Central memory CD8-positive, alpha-beta T cell (primary cell): ENCODE results near the gene FHIT.

ENCODE experiments used
- ATAC-seq: fragments of 150-1000 bp; cut with Tn5 transposase; replicated peaks from 2 replicates; pipeline ENCODE4 v1.10.0; 2022; ENCODE audit warnings: mild to moderate bottlenecking, moderate FRiP score, moderate number of reproducible peaks; ENCODE audit not compliant: poor library complexity, severe bottlenecking; ENCODE audit errors: extremely low read depth
- DNase-seq, 2 donors: peaks; one replicate each; pipeline ENCODE4 v3.0.0; 2021; ENCODE audit warnings: low spot score in 2 of 2
- H3K27ac Mint-ChIP-seq: one replicate; pipeline ENCODE4 v1.8.0; 2022; ENCODE audit warnings: low read depth, mild to moderate bottlenecking, moderate library complexity, mixed read lengths
- H3K27me3 Mint-ChIP-seq: one replicate; pipeline ENCODE4 v1.8.0; 2022; ENCODE audit warnings: mixed read lengths
- H3K36me3 Mint-ChIP-seq: one replicate; pipeline ENCODE4 v1.8.0; 2022; ENCODE audit warnings: mild to moderate bottlenecking, moderate library complexity, mixed read lengths; ENCODE audit not compliant: insufficient read depth
- H3K4me1 Mint-ChIP-seq: one replicate; pipeline ENCODE4 v1.8.0; 2022; ENCODE audit warnings: mixed read lengths
- H3K4me3 Mint-ChIP-seq: one replicate; pipeline ENCODE4 v1.8.0; 2022; ENCODE audit warnings: mild to moderate bottlenecking, moderate library complexity, mixed read lengths
- H3K9me3 Mint-ChIP-seq: one replicate; pipeline ENCODE4 v1.8.0; 2022; ENCODE audit warnings: mixed read lengths

Gene FHIT

DNA sequence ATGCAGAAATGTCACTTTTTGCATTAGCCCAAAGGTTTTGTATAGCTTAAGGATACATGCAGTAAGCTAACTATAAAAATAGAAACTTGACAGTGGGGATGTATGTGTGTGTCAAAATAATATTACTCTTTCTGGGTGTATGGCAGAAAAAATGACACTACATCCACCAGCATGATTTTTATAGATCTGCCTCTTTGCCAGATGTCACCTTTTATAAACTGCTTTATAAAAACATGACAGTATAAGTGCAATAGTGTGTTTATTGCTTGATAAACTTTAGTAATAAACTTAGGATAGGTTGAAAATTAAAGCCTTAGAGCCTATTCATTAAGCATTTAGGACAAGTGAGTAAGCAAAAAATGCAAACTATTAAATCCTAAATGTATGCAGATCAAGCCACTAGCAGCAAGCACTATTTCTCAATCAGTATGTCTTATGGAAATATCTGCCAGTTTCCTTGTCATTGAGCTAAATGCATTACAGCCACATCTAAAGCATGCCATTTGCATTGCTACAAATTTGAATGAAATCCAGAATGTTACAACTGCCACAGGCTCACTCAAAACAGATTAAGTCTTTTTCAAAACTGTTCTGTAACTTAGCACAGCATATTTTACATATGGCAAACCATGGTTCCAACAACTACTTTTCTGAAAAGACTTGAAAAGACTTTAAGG, 935.0 kb downstream of the FHIT start:
- Mint-ChIP-seq H3K4me3 (no peak overlapping the region), H3K27me3 (no peaks in the 10 kb centered on the region), H3K27ac (no peak overlapping the region), H3K9me3 (no peaks in the 10 kb centered on the region), H3K4me1 (no peaks in the 10 kb centered on the region), H3K36me3 (no peaks in the 10 kb centered on the region)
- DNase-seq = no peak
- no peak for ATAC-seq

DNA sequence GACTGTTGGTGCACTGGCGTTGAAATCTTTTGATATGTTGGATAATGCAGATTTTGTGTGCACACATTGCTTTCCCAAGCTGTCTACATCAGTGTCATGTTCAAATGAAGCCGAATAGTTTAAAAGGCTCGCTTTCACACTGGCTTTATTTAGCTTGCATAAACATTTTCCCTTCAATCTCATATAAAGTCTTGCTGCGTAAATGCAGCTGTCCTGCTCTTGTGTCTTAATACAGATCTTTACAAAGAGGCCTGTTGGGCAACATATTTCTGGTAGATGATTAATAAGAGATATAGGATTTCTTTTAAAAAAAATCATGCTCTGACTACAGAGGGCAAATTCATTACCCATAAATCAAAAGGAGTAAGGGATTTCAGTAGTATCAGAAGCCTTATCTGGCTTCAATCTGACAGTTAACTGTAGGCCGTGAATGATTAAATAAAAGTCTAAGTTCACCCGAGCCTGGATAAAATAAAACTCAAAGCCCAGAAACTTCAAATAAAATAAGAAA, 937.2 kb downstream of the FHIT start:
- ATAC-seq (no peak), DNase-seq (no peak)
- Mint-ChIP-seq H3K36me3 (no peaks in the 10 kb centered on the region), H3K4me1 (no peaks in the 10 kb centered on the region), H3K27me3 (no peaks in the 10 kb centered on the region), H3K27ac (no peak overlapping the region), H3K9me3 (no peaks in the 10 kb centered on the region), H3K4me3 (no peak overlapping the region)

DNA sequence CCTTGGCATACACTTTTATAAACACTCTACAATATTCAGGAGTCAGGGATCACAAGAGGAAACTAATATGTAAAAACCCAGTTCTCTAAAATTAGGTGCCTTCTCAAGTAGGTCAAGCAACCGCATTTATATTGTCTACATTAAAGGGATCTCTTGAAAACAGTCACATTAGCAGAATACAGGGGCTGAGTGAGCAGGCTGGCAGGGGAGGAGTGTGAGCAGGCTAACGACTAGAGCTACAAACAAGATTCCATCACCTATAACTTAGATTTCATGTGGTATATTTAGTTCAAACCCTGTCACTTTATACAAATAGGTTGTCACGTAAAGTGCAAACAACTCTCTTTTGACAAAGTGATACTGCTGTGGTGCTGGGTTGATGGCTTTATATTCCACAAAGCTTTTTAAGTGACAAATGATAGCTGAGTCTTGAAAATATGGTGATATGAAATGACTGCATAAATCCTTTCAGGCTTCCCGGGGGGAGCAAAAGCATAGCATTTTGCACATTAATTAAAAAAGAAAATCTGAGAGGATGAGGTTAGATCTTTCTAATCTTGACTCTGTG, 937.9 kb downstream of the FHIT start:
- Mint-ChIP-seq H3K4me1 (no peaks in the 10 kb centered on the region), H3K27ac (no peak overlapping the region), H3K27me3 (no peaks in the 10 kb centered on the region), H3K9me3 (no peaks in the 10 kb centered on the region), H3K36me3 (no peaks in the 10 kb centered on the region), H3K4me3 (no peak overlapping the region)
- no peak for DNase-seq
- no peak for ATAC-seq

DNA sequence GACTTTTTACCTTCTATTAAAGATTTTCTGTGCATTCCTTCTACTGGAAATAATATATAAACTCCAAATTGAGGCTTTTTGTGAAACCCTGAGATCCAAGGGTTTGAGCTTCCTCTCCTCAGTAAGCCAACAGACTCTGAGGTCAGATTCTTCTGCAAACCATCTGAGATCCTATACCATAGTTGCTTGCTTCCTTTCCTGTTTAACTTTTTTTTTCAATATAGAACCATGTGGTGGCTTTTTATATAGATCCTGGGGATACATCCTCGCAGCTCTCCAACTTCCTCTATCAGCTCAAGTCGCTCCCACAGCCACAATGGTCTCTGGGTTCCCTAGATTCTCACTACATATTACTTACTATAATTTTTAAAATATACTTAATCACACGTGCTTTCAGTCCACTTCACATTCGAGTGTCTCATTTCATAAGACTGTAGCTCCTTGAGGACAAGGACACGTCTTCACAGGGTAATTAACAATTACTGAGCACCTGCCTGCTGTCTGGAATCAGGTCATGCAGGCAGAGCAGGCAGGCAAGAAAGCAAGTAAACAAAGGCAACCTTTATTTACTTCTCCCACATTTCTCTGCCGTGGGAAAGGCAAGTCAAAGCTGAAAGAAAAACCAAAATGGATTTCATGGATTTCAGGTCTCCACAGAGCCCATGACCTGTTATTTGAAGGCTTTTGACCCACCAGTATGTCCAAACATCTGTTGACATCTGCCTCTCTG, 941.5 kb downstream of the FHIT start:
- Mint-ChIP-seq H3K4me1 (no peaks in the 10 kb centered on the region), H3K36me3 (no peaks in the 10 kb centered on the region), H3K4me3 (no peak overlapping the region), H3K27ac (no peak overlapping the region), H3K27me3 (no peaks in the 10 kb centered on the region), H3K9me3 (no peaks in the 10 kb centered on the region)
- DNase-seq (no peak), ATAC-seq (no peak)

DNA sequence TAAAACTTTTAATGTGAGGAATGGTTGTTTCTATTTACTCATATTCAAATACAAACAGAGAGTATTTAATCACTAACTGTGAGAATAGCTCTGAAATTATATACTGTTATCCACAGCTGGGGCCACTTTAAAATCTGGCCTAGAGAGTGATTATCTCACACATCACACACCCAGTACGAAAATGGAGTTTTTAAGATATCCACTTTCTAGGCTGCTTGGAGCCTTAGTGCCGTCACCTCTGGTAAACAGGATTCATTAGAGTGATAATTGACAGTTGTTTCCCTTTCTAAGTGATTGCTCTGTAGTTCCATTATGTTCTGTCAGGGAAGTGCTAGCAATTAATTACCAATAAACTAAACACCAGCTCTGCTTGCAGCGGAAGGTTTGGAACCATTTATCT, 942.4 kb downstream of the FHIT start:
- H3K27ac Mint-ChIP-seq = no peak overlapping the region
- H3K4me1 Mint-ChIP-seq = no peaks in the 10 kb centered on the region
- DNase-seq = no peak
- no peaks in the 10 kb centered on the region for H3K9me3 Mint-ChIP-seq
- no peak overlapping the region for H3K4me3 Mint-ChIP-seq
- no peak for ATAC-seq
- no peaks in the 10 kb centered on the region for H3K27me3 Mint-ChIP-seq
- H3K36me3 Mint-ChIP-seq = no peaks in the 10 kb centered on the region

DNA sequence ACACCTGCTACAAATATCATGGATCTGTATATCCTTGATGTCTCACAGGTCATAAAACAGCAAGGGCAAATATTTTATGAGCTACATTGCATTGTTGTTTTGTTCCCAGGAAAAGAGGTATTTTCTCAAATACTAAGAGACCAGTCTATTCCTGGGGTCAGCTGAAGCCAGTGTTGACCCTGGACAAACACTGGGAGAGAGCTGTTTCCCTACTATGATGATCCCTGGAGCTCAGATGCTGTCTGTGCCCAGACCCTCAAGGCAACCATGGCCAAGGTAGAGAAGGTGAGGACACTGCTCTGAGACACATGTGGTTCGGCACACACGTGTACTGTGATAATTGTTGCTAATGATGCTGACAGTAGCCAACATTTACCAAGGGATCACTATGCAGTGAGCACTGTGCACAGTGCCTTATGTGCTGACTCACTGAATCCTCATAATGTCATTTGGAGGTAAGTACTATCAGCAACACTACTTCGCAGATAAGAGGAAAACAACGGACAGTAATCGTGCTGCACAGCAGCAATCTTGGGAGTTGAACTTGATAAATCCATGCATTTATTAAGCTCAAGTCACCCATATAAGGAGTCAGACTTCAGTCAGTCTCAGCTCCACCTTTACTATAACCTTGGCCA, 943.6 kb downstream of the FHIT start:
- Mint-ChIP-seq H3K27me3 (no peaks in the 10 kb centered on the region), H3K4me1 (no peaks in the 10 kb centered on the region), H3K27ac (no peak overlapping the region), H3K9me3 (no peaks in the 10 kb centered on the region), H3K36me3 (no peaks in the 10 kb centered on the region), H3K4me3 (no peak overlapping the region)
- DNase-seq (no peak), ATAC-seq (no peak)

DNA sequence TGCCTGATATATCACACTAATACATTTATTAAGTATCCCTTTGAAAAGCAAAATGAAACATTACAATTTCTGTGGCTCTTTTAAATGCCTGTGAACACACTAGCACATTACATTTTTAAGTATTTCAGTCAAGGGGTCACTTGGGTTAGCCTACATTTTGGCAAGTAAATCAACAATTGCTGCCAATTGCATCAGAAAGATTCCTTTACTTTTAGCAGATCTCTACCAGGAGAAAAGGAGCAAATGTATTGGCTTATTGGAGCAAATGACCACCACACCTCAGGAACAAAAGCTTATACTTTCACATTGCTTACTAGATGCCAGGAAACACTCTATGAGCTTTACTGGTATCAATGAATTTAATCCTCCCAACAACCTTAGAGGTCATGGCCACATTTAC, 947.1 kb downstream of the FHIT start:
- Mint-ChIP-seq H3K36me3 (no peaks in the 10 kb centered on the region), H3K4me1 (no peaks in the 10 kb centered on the region), H3K9me3 (no peaks in the 10 kb centered on the region), H3K4me3 (no peak overlapping the region), H3K27ac (no peak overlapping the region), H3K27me3 (peaks cover 8% of the 10 kb centered on the region)
- DNase-seq (no peak), ATAC-seq (no peak)

DNA sequence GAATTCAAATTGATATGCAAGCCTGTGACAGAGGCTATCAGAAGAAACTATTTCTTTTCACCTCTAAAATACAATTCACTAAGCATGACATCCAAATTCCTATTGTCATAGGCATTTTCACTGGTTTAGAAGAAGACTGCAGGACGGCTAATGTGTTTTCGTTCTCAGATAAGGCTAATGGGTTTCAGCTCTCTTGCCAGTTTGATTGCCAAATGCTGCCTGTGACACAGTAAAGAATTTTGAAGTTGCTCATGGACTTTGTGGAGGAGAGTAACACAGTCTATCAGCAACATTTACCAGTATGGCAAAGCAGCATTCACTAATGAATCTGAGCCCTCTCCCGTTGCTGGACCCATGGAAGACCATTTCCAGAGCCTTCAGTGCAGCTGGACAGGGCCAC, 948.1 kb downstream of the FHIT start:
- H3K27ac Mint-ChIP-seq = no peak overlapping the region
- ATAC-seq (no peak), DNase-seq (no peak)
- no peaks in the 10 kb centered on the region for H3K4me1 Mint-ChIP-seq
- peaks cover 8% of the 10 kb centered on the region for H3K27me3 Mint-ChIP-seq
- H3K4me3 Mint-ChIP-seq = no peak overlapping the region
- no peaks in the 10 kb centered on the region for H3K9me3 Mint-ChIP-seq
- no peaks in the 10 kb centered on the region for H3K36me3 Mint-ChIP-seq

DNA sequence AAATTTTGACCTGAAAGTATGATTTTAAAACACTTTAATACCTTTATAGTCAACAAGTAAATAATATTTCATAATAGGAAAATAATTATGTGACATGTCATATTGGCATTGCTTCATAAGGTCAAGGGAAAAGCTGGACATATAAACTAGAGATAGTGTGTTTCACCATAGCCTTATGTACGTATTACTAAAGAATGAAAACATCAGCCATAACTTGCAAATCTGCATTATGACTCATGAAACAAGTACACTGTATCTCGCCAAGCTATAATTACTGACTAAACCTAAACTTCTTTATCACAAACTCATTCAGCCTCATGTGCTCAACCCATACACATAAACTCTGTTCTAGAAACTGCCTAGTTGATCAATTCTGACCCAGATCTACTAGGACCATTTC, 950.1 kb downstream of the FHIT start:
- Mint-ChIP-seq H3K4me3 (no peak overlapping the region), H3K36me3 (no peaks in the 10 kb centered on the region), H3K4me1 (no peaks in the 10 kb centered on the region), H3K27ac (no peak overlapping the region), H3K27me3 (peaks cover 8% of the 10 kb centered on the region), H3K9me3 (no peaks in the 10 kb centered on the region)
- no peak for DNase-seq
- no peak for ATAC-seq

DNA sequence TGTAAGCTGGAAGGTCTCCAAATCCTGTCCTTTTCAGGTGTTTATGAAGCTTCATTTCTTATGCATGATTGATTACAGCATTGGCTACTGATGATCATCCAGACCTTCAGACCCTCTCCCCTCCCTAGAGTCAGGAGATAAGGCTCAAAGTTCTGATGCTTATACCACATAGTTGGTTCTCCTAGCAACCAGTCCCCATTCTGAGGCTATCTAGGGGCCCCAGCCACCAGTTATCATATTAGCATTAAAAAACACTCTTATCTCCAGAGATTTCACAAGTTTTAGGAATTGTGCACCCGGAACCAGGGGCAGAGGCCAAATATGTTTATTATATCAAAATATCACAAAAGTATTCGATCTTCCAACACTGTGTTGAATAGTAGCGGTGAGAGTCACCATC, 953.1 kb downstream of the FHIT start:
- ATAC-seq (no peak), DNase-seq (no peak)
- H3K4me3 Mint-ChIP-seq = no peak overlapping the region
- no peak overlapping the region for H3K27ac Mint-ChIP-seq
- peaks cover 8% of the 10 kb centered on the region for H3K27me3 Mint-ChIP-seq
- H3K9me3 Mint-ChIP-seq = no peaks in the 10 kb centered on the region
- H3K36me3 Mint-ChIP-seq = no peaks in the 10 kb centered on the region
- no peaks in the 10 kb centered on the region for H3K4me1 Mint-ChIP-seq

DNA sequence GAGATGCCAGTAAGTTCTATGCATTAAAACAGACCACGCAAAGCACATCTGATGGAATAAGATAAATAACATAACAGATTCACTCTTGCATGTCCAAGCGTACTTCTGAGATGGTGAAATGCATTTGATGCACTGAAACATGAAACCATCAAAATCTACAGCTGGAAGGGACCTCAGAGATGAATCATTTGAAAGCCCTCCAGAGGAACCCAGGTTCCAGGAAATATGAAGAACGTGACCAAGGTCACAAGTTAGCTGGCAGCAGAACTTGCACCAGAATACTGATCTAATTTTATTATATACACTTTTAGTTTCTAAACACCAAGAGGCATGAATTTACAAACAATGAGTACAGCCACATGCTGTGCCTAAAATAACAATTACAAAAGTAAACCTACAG, 957.1 kb downstream of the FHIT start:
- no peaks in the 10 kb centered on the region for H3K27me3 Mint-ChIP-seq
- no peak for ATAC-seq

DNA sequence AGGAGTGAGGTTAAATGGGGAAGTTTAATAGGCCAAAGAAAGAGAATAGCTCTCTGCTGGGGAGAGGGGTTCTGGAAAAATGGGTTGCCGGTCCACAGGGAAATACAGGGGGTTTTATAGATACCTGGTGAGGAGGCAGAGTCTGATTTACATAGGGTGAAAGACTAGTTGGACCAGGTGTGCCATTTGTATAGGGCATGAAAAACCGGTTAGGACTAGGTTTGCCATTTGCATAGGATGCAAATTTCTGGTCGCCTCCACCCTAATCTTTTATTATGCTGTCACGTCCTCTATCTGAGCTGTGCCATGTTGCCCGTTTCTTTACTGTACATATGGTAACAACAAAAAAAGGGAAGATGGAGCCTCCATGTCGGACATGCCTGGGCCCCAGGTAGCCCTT, 960.1 kb downstream of the FHIT start:
- no peak for ATAC-seq
- Mint-ChIP-seq H3K9me3 (no peaks in the 10 kb centered on the region), H3K27me3 (no peaks in the 10 kb centered on the region), H3K36me3 (peaks cover 2% of the 10 kb centered on the region), H3K4me1 (peaks cover 8% of the 10 kb centered on the region), H3K4me3 (no peak overlapping the region), H3K27ac (no peak overlapping the region)
- no peak for DNase-seq

More for the DNA sequence above, 957.1 kb downstream of the FHIT start:
- H3K4me1 Mint-ChIP-seq = peaks cover 8% of the 10 kb centered on the region
- peaks cover 2% of the 10 kb centered on the region for H3K36me3 Mint-ChIP-seq
- no peaks in the 10 kb centered on the region for H3K9me3 Mint-ChIP-seq
- H3K27ac Mint-ChIP-seq = no peak overlapping the region
- DNase-seq = no peak
- no peak overlapping the region for H3K4me3 Mint-ChIP-seq

DNA sequence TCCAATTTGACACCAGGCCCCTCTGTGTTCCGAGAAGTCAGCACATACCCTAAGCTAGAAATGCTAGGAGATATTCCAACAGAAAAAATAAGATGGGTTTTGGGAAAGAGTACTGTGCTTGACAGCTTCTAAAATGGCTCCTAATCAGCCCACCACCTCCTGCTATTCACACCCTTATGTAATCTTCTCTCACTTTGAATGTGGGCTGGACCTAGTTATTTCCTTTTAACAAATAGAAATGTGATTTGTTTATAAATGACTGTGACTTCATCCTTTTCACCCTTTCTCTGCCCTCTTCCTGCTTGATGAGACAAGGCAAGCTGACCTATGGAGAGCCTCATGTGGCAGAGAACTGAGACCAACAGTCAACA, 961.1 kb downstream of the FHIT start:
- Mint-ChIP-seq H3K9me3 (no peaks in the 10 kb centered on the region), H3K27ac (no peak overlapping the region)

More for the DNA sequence above, 961.1 kb downstream of the FHIT start:
- DNase-seq (no peak), ATAC-seq (no peak)
- no peaks in the 10 kb centered on the region for H3K27me3 Mint-ChIP-seq
- no peak overlapping the region for H3K4me3 Mint-ChIP-seq
- peaks cover 2% of the 10 kb centered on the region for H3K36me3 Mint-ChIP-seq
- H3K4me1 Mint-ChIP-seq = peaks cover 8% of the 10 kb centered on the region
